GM12874 (cell line): Measurements from ENCODE around the gene CXCR5.

Experiments used
- CTCF ChIP-seq: IDR thresholded peaks from 2 replicates; pipeline ENCODE4 v1.5.1; 2011; ENCODE audit warnings: low read depth, mild to moderate bottlenecking, control low read depth, low read length, moderate library complexity; ENCODE audit not compliant: insufficient read depth

CXCR5 gene

GRCh38 chr11:118878163-118878563 is 5.5 kb upstream of the CXCR5 start:
- TF ChIP-seq CTCF: no peak

GRCh38 chr11:118881228-118881627 is 2.5 kb upstream of the CXCR5 start:
- no peak for TF ChIP-seq CTCF

GRCh38 chr11:118882491-118882890 is 1.2 kb upstream of the CXCR5 start:
- no peak for TF ChIP-seq CTCF

- no peak for TF ChIP-seq CTCF
These were observed 706 bp upstream of the CXCR5 start for GRCh38 chr11:118883004-118883367.

GRCh38 chr11:118884875-118885274 is 1.2 kb downstream of the CXCR5 start:
- no peak for TF ChIP-seq CTCF

- TF ChIP-seq CTCF: no peak
These were observed 1.6 kb downstream of the CXCR5 start for GRCh38 chr11:118885319-118885718.

- TF ChIP-seq CTCF: no peak
These were observed 2.3 kb downstream of the CXCR5 start for GRCh38 chr11:118885831-118886565.
